LHCN-M2 (cell line): ENCODE results near the gene TBX15. TPM values are rescaled to one million over a fixed set of nuclear protein-coding genes. Genes with fewer than 3 reads are reported as not detected.

Experiments used
- DNase-seq: peaks from one replicate; pipeline ENCODE4 v3.0.0-alpha.2; 2012; ENCODE audit warnings: low read depth
- total RNA-seq: library from RNA; depleted of rRNA; stranded (reverse); fragments of >200 nt; gene quantifications from 2 replicates; pipeline ENCODE4 v1.2.3, GENCODE V29; 2014; rRNA removed

The TBX15 gene
- total RNA-seq, 1 experiment from 2014 or later, result 20.9 TPM

- no peak for DNase-seq
Observed at GRCh38 chr1:118896416-118896815, 91.7 kb downstream of the TBX15 start.

GRCh38 chr1:118894836-118895235 is 93.3 kb downstream of the TBX15 start:
- DNase-seq, result no peak

- no peak for DNase-seq
Observed at GRCh38 chr1:118890851-118891384, 97.2 kb downstream of the TBX15 start.

GRCh38 chr1:118884946-118885345 is 103.2 kb downstream of the TBX15 start:
- no peak for DNase-seq

GRCh38 chr1:118881751-118882150 is 106.4 kb downstream of the TBX15 start:
- no peak for DNase-seq

GRCh38 chr1:118878661-118879060 is 109.5 kb downstream of the TBX15 start:
- no peak for DNase-seq

- no peak for DNase-seq
Observed at GRCh38 chr1:118877668-118878396, 110.3 kb downstream of the TBX15 start.

GRCh38 chr1:118871582-118872171 is 116.5 kb downstream of the TBX15 start:
- DNase-seq, result no peak

GRCh38 chr1:118868387-118868786 is 119.8 kb downstream of the TBX15 start:
- no peak for DNase-seq

- DNase-seq, result no peak
Observed at GRCh38 chr1:118866330-118866729, 121.8 kb downstream of the TBX15 start.

- no peak for DNase-seq
Observed at GRCh38 chr1:118863688-118864087, 124.5 kb downstream of the TBX15 start.

- peak; percentile 12 for DNase-seq
Observed at GRCh38 chr1:118862755-118863154, 125.4 kb downstream of the TBX15 start.

- DNase-seq, result no peak
Observed at GRCh38 chr1:118861216-118861615, 126.9 kb downstream of the TBX15 start.

- no peak for DNase-seq
Observed at GRCh38 chr1:118859999-118860398, 128.1 kb downstream of the TBX15 start.

- DNase-seq, result no peak
Observed at GRCh38 chr1:118846443-118846842, 141.7 kb downstream of the TBX15 start.

- DNase-seq, result peak; percentile 4
Observed at GRCh38 chr1:118842452-118843201, 145.5 kb downstream of the TBX15 start.

- no peak for DNase-seq
Observed at GRCh38 chr1:118841521-118841920, 146.6 kb downstream of the TBX15 start.

Other genes starting within 250 kb of the TBX15 start
- 15.8 and 19.1 TPM in 2 replicates for gene WARS2, start 152.3 kb upstream of the TBX15 start, total RNA-seq